NCI-H2081 treated with DMSO at 0.1 percent for 48 hours (cell line): Measurements from ENCODE around the gene MINDY4.

ENCODE experiments used
- DNase-seq: peaks from one replicate; lab custom pipeline; 2025; lab: John Stamatoyannopoulos, UW

MINDY4 gene

GRCh38 chr7:30902466-30902865 lies 131.2 kb downstream of the MINDY4 start:
- DNase-seq, result no peak

GRCh38 chr7:30903146-30903545 lies 131.9 kb downstream of the MINDY4 start:
- DNase-seq, result no peak

GRCh38 chr7:30904561-30904960 lies 133.3 kb downstream of the MINDY4 start:
- no peak for DNase-seq

- no peak for DNase-seq
Observed at GRCh38 chr7:30905078-30906012, 134.1 kb downstream of the MINDY4 start.

- DNase-seq, result no peak
Observed at GRCh38 chr7:30906014-30906413, 134.8 kb downstream of the MINDY4 start.

- no peak for DNase-seq
Observed at GRCh38 chr7:30906515-30907240, 135.5 kb downstream of the MINDY4 start.

GRCh38 chr7:30907527-30908267 lies 136.5 kb downstream of the MINDY4 start:
- no peak for DNase-seq

GRCh38 chr7:30908681-30909080 lies 137.5 kb downstream of the MINDY4 start:
- no peak for DNase-seq

GRCh38 chr7:30909431-30909830 lies 138.2 kb downstream of the MINDY4 start:
- no peak for DNase-seq

GRCh38 chr7:30910411-30911073 lies 139.3 kb downstream of the MINDY4 start:
- DNase-seq, result no peak

- no peak for DNase-seq
Observed at GRCh38 chr7:30911133-30911532, 139.9 kb downstream of the MINDY4 start.

GRCh38 chr7:30911561-30911969 lies 140.3 kb downstream of the MINDY4 start, which contains the start of gene AQP1:
TSS of gene AQP1 (plus strand) at chr7:30911853. CDS start at chr7:30911910, 57 bp downstream.
- no peak for DNase-seq

GRCh38 chr7:30912021-30912730 lies 141.0 kb downstream of the MINDY4 start:
- DNase-seq, result no peak

GRCh38 chr7:30912731-30912985 lies 141.4 kb downstream of the MINDY4 start:
- no peak for DNase-seq

GRCh38 chr7:30912986-30913811 lies 142.0 kb downstream of the MINDY4 start:
- DNase-seq, result no peak

GRCh38 chr7:30913821-30914515 lies 142.8 kb downstream of the MINDY4 start:
- no peak for DNase-seq

- DNase-seq, result no peak
Observed at GRCh38 chr7:30914596-30914995, 143.4 kb downstream of the MINDY4 start.

GRCh38 chr7:30915005-30915601 lies 143.9 kb downstream of the MINDY4 start:
- no peak for DNase-seq

GRCh38 chr7:30915751-30916150 lies 144.5 kb downstream of the MINDY4 start:
- no peak for DNase-seq
